SK-N-SH treated with all-trans-retinoic acid at 6 μM for 48 hours (cell line): ENCODE data around the gene SMIM38.

ENCODE experiments used
- ATAC-seq: fragments of 200-7000 bp; cut with Tn5 transposase; 3 replicates; pipeline ENCODE4 v1.9.1; 2020; ENCODE audit warnings: mild to moderate bottlenecking, moderate library complexity
- ARNTL ChIP-seq: fragments of 450-650 bp; formaldehyde crosslinking; IDR thresholded peaks from 2 replicates; pipeline ENCODE4 v1.5.0; 2020; ENCODE audit warnings: low read depth, mild to moderate bottlenecking, moderate library complexity, borderline replicate concordance
- BACH2 ChIP-seq: fragments of 250-450 bp; sonication (Bioruptor Pico); IDR thresholded peaks from 2 replicates; pipeline ENCODE4 v1.9.0; 2021; ENCODE audit warnings: mild to moderate bottlenecking, borderline replicate concordance
- CREB5 ChIP-seq: fragments of 250-450 bp; sonication (Bioruptor Pico); IDR thresholded peaks from 2 replicates; pipeline ENCODE4 v1.5.1; 2020; ENCODE audit warnings: low read depth, mild to moderate bottlenecking, moderate library complexity
- CSDC2 ChIP-seq: fragments of 250-450 bp; sonication (Bioruptor Pico); IDR thresholded peaks from 2 replicates; pipeline ENCODE4 v1.5.0; 2020; ENCODE audit warnings: mild to moderate bottlenecking, moderate library complexity
- ESRRG ChIP-seq: fragments of 250-450 bp; sonication (Bioruptor Pico); IDR thresholded peaks from 2 replicates; pipeline ENCODE4 v1.6.1; 2021; ENCODE audit warnings: mild to moderate bottlenecking
- GLIS3 ChIP-seq: fragments of 250-450 bp; sonication (Bioruptor Pico); IDR thresholded peaks from 2 replicates; pipeline ENCODE4 v1.5.0; 2020; ENCODE audit warnings: mild to moderate bottlenecking, moderate library complexity
- ISL1 ChIP-seq: fragments of 250-450 bp; sonication (Bioruptor Pico); IDR thresholded peaks from 2 replicates; pipeline ENCODE4 v2.1.2; 2022; ENCODE audit warnings: mild to moderate bottlenecking, moderate library complexity
- OSR1 ChIP-seq: fragments of 250-450 bp; sonication (Bioruptor Pico); IDR thresholded peaks from 2 replicates; pipeline ENCODE4 v1.8.0; 2022; ENCODE audit warnings: moderate library complexity, mild to moderate bottlenecking, inconsistent platforms
- PATZ1 ChIP-seq: fragments of 250-450 bp; sonication (Bioruptor Pico); IDR thresholded peaks from 2 replicates; pipeline ENCODE4 v1.8.0; 2020; ENCODE audit warnings: mild to moderate bottlenecking, moderate library complexity, borderline replicate concordance
- POU6F1 ChIP-seq: fragments of 250-450 bp; sonication (Bioruptor Pico); IDR thresholded peaks from 2 replicates; pipeline ENCODE4 v1.8.0; 2021; ENCODE audit warnings: low read depth, mild to moderate bottlenecking, moderate library complexity, borderline replicate concordance
- PPARA ChIP-seq: fragments of 250-450 bp; sonication (Bioruptor Pico); IDR thresholded peaks from 2 replicates; pipeline ENCODE4 v1.5.0; 2020; ENCODE audit warnings: mild to moderate bottlenecking, borderline replicate concordance
- RARB ChIP-seq: fragments of 250-450 bp; sonication (Bioruptor Pico); IDR thresholded peaks from 2 replicates; pipeline ENCODE4 v1.8.0; 2021; ENCODE audit warnings: mild to moderate bottlenecking, moderate library complexity
- TCF4 ChIP-seq: fragments of 250-450 bp; sonication (Bioruptor Pico); IDR thresholded peaks from 2 replicates; pipeline ENCODE4 v1.8.0; 2021; ENCODE audit warnings: mild to moderate bottlenecking, moderate library complexity, borderline replicate concordance
- TOX ChIP-seq: fragments of 250-450 bp; sonication (Bioruptor Pico); IDR thresholded peaks from 2 replicates; pipeline ENCODE4 v1.8.0; 2021; ENCODE audit warnings: mild to moderate bottlenecking, moderate library complexity, borderline replicate concordance
- TSHZ2 ChIP-seq: fragments of 250-450 bp; sonication (Bioruptor Pico); IDR thresholded peaks from 2 replicates; pipeline ENCODE4 v1.5.0; 2020; ENCODE audit warnings: mild to moderate bottlenecking, moderate library complexity
- ZC3H10 ChIP-seq: fragments of 250-450 bp; sonication (Bioruptor Pico); IDR thresholded peaks from 2 replicates; pipeline ENCODE4 v1.5.1; 2021; ENCODE audit warnings: mild to moderate bottlenecking, moderate library complexity
- ZFP3 ChIP-seq: fragments of 250-450 bp; sonication (Bioruptor Pico); IDR thresholded peaks from 2 replicates; pipeline ENCODE4 v1.5.0; 2020; ENCODE audit warnings: mild to moderate bottlenecking, moderate library complexity
- ZFP30 ChIP-seq: fragments of 450-650 bp; formaldehyde crosslinking; IDR thresholded peaks from 2 replicates; pipeline ENCODE4 v1.5.0; 2022; ENCODE audit warnings: mild to moderate bottlenecking, moderate library complexity
- ZNF565 ChIP-seq: fragments of 450-650 bp; formaldehyde crosslinking; conservative IDR thresholded peaks from 2 replicates; pipeline ENCODE4 v1.5.0; 2020; ENCODE audit warnings: low read depth, mild to moderate bottlenecking, moderate library complexity
- ZNF70 ChIP-seq: fragments of 450-650 bp; formaldehyde crosslinking; IDR thresholded peaks from 2 replicates; pipeline ENCODE4 v1.5.0; 2020; ENCODE audit warnings: mild to moderate bottlenecking, moderate library complexity
- ZNF8 ChIP-seq: fragments of 450-650 bp; formaldehyde crosslinking; IDR thresholded peaks from 2 replicates; pipeline ENCODE4 v1.5.0; 2020; ENCODE audit warnings: mild to moderate bottlenecking, moderate library complexity
- TF ChIP-seq, protein P1 (sequence below): fragments of 250-450 bp; sonication (Bioruptor Pico); IDR thresholded peaks from 2 replicates; pipeline ENCODE4 v1.5.1; 2021; ENCODE audit warnings: mild to moderate bottlenecking, moderate library complexity

The SMIM38 gene

GRCh38 chr11:69161117-69161407, 5.3 kb downstream of the SMIM38 start (continued):
- no peak for TF ChIP-seq POU6F1 (CRISPR knock-in tag)
- TF ChIP-seq BACH2 (CRISPR knock-in tag), result no peak
- TF ChIP-seq CSDC2 (CRISPR knock-in tag), result no peak
- no peak for TF ChIP-seq TOX (CRISPR knock-in tag)

GRCh38 chr11:69162505-69162904, 6.8 kb downstream of the SMIM38 start:
- ATAC-seq, result no peak
- TF ChIP-seq ZNF70 (CRISPR knock-in tag), result no peak
- no peak for TF ChIP-seq ZFP3 (CRISPR knock-in tag)
- TF ChIP-seq ZNF565 (CRISPR knock-in tag), result no peak
- no peak for TF ChIP-seq TSHZ2 (CRISPR knock-in tag)
- no peak for TF ChIP-seq TCF4 (CRISPR knock-in tag)
- no peak for TF ChIP-seq GLIS3 (CRISPR knock-in tag)
- no peak for TF ChIP-seq ESRRG (CRISPR knock-in tag)
- TF ChIP-seq OSR1, result no peak
- TF ChIP-seq PPARA, result no peak
- TF ChIP-seq RARB (CRISPR knock-in tag), result no peak
- no peak for TF ChIP-seq ISL1 (CRISPR knock-in tag)
- no peak for TF ChIP-seq ARNTL (CRISPR knock-in tag)
- TF ChIP-seq, all 23 proteins: peak for 0

DNA sequence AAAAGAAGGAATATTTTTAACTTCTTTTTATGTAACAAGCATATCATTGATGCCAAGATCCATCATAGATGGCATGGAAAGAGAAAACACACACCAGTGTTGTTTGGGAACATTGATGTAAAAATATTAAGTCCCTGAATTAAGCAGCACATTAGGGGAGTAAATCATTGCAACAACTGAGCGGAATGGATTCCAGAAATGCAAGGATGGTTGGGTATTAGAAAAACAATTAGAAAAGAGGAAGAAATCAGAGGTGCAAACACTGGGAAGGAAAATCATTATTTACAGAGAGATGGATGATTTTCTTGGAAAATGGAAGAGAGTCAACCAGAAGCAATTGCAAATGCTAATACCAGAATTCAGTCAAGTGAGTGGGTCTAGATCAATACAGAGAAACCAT, 8.1 kb downstream of the SMIM38 start:
- no peak for TF ChIP-seq CREB5 (CRISPR knock-in tag)
- TF ChIP-seq ARNTL (CRISPR knock-in tag), result no peak
- no peak for TF ChIP-seq ZFP3 (CRISPR knock-in tag)
- TF ChIP-seq RARB (CRISPR knock-in tag), result no peak
- TF ChIP-seq PATZ1 (CRISPR knock-in tag), result no peak
- no peak for TF ChIP-seq ZFP30 (CRISPR knock-in tag)
- no peak for TF ChIP-seq ZNF8 (CRISPR knock-in tag)
- TF ChIP-seq, protein P1, sequence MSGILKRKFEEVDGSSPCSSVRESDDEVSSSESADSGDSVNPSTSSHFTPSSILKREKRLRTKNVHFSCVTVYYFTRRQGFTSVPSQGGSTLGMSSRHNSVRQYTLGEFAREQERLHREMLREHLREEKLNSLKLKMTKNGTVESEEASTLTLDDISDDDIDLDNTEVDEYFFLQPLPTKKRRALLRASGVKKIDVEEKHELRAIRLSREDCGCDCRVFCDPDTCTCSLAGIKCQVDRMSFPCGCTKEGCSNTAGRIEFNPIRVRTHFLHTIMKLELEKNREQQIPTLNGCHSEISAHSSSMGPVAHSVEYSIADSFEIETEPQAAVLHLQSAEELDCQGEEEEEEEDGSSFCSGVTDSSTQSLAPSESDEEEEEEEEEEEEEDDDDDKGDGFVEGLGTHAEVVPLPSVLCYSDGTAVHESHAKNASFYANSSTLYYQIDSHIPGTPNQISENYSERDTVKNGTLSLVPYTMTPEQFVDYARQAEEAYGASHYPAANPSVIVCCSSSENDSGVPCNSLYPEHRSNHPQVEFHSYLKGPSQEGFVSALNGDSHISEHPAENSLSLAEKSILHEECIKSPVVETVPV (CRISPR knock-in tag), result no peak
- no peak for TF ChIP-seq ISL1 (CRISPR knock-in tag)
- no peak for TF ChIP-seq ZNF70 (CRISPR knock-in tag)
- no peak for TF ChIP-seq TSHZ2 (CRISPR knock-in tag)
- TF ChIP-seq TOX (CRISPR knock-in tag), result no peak
- no peak for TF ChIP-seq OSR1
- TF ChIP-seq TCF4 (CRISPR knock-in tag), result no peak
- no peak for TF ChIP-seq CSDC2 (CRISPR knock-in tag)
- TF ChIP-seq ZC3H10 (CRISPR knock-in tag), result no peak
- no peak for TF ChIP-seq PPARA
- no peak for TF ChIP-seq POU6F1 (CRISPR knock-in tag)
- no peak for ATAC-seq
